Inflammatory macrophage treated with lipopolysaccharide for 4 hours (primary cell): ENCODE results near the gene CYTH1.
"Not testable (repeated sequence)": the region's sequence is repeated elsewhere in the genome, so short reads cannot be mapped to it uniquely, and the experiment has no call there.

Experiments used
- DNase-seq: peaks from one replicate; pipeline ENCODE4 v3.0.0-alpha.2; 2020

CYTH1 gene

DNA sequence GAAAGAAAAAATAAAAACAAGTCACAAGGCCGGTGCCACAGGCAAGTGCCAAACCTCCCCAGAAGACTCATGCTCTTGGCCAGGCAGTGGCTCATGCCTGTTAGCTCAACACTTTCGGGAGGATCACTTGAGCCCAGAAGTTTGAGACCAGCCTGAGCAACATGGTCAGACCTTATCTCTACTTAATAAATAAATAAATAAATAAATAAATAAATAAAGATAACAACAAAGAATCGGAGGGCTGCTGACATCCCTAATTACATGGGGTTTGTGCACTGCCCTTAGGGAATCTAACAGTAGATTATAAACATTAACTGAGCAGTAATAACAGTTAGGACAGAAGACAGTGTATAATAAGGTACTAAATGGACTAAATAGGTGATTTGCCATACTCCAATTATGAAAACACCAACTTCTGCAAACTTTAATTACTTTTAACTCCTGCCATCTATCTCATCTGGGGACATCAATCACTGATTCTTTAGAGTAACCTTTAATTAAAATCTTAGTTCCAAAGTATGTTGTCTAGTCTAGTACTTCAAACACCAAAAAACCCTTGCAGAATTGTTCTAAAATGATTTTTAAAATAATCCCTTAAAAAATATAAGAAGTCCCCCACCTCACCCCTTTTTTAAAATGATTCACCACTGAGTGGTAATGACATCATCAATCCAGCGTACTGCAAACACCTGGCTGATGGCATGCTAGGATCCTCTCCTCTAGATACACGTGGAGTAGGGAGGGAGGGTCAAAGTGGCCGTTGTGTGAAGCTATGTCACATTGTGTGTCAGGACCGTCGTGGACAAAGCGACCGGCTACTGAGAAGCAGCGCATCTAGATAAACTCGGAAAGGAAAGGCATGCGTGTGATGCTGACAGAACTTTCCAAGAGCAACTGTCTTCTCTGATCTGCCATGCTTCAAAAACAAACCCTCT, 28.5 kb downstream of the CYTH1 start:
- DNase-seq, result no peak

DNA sequence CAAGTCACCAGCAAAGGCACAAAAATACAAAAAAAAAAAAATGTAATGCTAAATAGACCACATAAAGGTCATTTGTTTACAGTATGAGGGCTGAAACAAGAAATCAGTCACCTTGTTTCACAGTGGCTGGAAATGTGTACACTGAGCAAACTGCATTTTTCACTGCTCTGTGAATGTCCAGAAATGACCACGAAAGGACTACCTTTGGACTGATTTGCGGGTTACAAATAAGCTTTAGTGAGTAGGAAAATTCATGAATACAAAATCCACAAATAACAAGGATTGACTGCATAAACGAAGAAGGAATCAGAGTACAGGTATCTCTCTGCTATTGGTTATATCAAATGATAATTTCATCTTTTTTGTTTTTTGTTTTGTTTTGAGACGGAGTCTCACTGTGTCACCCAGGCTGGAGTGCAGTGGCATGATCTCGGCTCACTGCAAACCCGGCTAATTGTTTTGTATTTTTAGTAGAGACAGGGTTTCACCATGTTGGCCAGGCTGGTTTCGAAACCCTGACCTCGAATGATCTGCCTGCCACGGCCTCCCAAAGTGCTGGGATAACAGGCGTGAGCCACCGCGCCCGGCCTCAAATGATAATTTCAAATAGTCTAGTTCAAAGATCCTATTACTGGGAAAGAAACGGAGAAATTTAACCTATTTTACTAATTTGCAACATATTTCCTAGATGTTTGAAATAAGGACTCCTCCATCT, 30.5 kb downstream of the CYTH1 start:
- peak; percentile 56 for DNase-seq

DNA sequence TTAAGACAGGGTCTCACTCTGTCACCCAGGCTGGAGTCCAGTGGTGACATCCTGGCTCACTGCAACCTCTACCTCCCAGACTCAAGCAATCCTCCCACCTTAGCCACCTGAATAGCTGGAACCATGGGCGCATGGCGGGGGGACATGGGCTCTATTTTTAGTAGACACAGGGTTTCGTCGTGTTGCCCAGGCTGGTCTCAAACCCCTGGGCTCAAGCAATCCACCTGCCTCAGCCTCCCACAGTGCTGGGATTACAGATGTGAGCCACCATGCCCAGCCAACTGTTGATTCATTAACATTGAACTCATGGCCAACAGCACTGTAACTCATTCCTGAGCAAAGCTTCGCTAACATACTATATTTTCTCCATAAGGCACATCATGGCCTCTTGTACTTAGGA, 31.1 kb downstream of the CYTH1 start:
- not testable (repeated sequence) for DNase-seq

DNA sequence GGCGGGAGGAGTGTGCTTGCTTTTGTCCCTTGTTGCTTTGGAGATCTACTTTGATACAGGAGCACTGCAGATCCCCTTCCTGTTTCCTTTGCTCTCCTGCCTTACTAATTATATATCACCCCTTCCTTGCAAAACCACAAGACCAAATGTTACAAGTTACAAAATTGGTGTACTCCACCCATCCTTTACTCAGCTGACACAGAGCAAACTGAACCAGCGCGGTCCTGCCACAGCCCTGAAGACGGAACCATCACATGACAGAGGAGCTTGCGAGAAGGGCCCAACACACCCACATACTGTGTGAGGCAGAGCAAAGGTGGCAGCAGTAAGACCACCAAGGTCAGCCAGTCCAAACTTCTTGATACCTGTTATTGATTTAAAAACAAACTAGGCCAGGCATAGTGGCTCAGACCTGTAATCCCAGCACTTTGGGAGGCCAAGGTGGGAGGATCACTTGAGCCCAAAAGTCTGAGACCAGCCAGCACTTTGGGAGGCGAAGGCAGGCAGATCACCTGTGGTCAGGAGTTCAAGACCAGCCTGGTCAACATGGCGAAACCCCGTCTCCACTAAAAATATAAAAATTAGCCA, 33.2 kb downstream of the CYTH1 start:
- peak; percentile 97 for DNase-seq

DNA sequence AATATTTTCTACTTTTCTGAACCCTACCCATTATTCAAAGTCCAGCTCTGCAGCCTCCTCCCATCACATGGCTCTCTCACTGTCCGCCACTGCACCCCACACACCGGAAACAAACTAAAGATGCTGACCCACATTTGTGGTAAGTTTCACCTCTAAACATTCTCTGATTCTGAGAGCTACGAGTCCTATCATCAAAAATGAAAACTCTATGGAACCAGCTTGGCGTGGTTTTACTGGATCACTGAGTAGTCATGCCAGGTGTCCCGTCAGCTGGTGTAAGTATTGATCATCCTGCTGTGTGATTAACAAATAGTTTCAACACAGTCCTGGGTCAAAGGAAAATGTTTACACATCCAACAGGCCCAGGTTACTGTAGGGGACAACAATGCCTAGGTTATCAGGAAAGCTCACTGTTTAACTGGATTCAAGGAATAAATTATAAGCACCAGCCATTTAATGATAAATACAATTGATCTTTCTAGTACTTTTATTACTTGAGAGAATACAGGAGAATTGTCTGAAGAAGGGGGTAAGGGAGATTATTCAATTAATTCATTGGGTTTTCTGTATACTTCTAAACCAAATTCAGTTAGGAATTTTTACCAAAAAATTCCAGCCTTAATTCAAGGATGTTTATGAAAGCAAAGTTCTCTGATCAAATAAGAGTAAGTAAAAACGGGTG, 33.9 kb downstream of the CYTH1 start:
- peak; percentile 72 for DNase-seq

DNA sequence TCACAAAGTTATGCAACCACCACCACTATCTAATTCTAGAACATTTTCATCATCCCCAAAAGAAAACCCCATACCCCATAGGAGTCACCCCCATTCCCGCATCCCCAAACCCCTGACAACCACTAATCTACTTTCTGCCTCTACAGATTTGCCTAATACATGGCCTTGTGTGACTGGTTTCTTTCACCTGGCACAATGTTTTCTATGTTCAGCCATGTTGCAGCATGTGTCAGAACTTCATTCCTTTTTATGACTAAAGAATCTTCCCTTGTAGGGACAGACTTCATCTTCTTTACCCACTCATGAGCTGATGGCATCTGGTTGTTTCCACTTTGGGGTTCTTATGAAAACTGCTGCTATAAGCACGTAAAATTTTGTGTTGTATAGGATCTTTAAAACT, 34.6 kb downstream of the CYTH1 start:
- DNase-seq, result peak; percentile 34

DNA sequence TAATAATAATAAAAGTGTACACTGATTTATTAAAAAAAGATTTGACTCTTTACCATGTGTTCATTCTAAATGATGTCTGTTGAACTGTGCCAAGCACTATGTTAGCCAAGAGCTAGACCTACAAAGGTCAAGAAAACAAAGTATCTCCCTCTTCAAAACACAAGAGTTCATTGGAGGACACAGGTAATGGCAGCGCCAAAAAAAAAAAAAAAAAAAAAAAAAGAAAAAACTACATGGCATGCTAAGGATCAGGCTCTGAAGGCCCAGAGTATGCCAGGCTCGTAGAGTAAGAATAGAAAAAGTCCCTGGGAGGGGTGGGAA, 35.2 kb downstream of the CYTH1 start:
- no peak for DNase-seq

DNA sequence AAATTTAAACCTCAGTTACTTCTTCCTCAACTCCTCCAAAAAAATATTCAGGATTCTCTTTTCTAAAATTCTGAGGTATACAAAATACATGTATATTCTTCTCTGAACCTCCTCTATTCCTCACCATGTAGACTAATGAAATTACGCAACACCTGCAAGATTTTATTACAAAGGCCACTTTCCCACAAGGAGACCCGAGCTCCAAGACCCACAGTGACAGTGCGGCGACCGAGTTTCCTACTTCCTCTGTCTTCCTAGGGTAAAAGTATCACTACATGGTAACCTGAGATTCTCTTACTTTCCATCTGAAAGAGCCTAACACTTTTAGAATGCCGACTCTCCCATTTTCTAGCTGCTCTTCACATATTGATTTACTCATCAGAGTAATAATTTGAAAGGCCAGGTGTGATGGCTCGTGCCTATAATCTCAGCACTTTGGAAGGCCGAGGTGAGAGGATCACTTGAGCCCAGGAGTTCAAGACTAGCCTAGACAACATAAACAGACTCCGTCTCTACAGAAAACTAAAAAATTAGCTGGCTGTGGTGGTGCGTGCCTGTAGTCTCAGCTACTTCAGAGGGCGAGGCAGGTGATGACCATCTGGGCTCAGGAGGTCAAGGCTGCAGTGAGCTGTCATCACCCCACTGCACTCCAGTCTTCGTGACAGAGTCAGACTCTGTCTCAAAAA, 35.7 kb downstream of the CYTH1 start:
- DNase-seq, result peak; percentile 54

DNA sequence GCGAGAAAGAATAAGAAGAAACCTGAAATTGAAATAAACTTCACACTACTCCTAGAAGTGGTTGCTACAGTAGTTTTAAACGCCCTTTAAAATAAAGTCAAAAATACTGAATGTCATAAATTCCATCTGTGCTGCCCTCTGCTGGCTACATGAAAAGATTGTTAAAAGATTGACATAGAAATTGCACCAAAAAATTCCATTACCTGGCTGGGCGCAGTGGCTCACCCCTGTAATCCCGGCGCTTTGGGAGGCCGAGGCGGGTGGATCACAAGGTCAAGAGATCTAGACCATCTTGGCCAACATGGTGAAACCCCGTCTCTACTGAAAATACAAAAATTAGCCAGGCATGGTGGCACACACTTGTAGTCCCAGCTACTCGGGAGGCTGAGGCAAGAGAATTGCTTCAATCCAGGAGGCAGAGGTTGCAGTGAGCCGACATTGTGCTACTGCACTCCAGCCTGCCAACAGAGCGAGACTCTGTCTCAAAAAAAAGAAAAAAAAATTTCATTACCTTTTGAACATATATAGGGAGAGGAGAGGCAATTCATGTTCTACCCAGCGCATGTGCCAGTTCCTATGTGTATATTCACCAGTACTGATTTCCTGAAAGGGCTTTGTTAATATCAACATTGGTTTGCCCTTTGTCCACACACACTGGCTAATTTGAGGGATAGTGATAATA, 36.5 kb downstream of the CYTH1 start:
- DNase-seq, result peak; percentile 39

DNA sequence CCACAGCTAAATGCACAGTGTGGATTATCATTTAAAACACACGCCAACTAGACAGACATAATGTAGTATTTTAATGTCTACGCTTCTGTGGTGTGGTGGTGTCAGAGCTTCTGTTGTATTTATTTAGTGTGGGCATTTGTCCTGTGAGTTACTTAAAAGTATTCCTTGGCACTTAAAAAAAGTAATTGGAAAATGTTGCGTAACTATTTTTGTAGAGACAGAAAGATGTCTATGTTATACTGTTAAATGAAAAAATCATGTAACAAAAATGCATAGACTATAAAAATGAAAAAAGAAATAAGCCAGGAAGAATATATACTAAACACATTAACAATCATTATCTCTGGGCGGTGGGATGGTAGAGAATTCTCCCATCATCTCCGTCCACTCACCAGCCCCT, 39.2 kb downstream of the CYTH1 start:
- DNase-seq, result no peak

DNA sequence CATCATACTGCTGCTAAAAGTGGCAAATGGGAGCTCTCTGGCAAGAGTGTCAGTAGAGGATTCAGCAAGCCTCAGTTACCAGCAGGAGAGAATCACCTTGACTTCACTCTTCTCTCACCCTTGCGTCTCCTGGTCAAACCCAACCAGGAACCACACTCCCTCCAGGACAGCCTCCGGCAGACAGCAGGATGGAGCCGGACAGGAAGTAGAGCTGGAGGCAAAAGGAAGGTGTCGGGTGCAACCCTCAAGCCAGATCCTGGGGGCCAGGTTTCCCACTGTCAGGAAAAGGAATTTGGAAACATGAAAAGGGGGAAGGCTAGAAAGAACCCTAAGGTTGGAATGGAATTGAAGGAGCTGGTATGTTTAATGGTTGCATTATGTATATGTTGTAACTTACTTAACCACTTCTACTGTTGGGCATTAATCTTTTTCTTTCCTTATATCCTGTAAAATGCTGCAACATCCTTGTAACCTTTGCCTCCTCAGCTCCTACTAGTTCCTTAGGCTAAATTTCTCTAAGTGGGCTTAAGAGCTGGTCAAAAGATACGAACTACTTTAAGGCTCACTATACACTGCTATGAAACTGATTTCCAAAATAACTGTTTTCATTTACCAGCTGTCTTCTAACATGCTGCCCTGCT, 40.3 kb downstream of the CYTH1 start:
- no peak for DNase-seq

DNA sequence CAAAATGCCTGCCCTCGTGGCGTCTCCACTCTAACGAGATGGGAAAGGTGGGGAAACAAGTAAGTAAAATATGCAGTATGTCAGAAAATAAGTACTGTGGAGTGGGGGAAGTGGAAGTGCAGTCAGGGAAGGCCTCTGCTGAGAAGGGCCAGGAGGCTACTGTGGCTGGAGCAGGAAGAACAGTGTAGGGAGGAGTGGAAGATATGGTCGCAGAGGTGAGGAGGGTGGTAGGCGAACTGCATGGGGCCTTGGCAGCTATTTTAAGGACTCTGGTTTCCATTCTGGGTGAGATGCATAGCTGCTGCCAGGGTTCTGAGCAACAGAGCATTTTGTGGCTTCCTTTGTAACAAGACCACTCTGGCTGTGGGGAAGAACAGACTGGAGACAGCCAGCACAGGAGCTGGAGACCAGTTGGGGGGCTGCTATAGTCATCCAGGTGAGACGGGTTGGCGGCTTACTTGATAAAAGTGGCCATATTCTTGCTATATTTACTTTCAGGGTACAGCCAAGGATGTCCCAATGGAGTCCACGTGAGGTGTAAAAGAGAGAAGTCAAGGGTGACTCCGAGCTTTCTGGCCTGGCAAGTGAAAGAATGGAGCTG, 42.6 kb downstream of the CYTH1 start:
- DNase-seq, result peak; percentile 53

DNA sequence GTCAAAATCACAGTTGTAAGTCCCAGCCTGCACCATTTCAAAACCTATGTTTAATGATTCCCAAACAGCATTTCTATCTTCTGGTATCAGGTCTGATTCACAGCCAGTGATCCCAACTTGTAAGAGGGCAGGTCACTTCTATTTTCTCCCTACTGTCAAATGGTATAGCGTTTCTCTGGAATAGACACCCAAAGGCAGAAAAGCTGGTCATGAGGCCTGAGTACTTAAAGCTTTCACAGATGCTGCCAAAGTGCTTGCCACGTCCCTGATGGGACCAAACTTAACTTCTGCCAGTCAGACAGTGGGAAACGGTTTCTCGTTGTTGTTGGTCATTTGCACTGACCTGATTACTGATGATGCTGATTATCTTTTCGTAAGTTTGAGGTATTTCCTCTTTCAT, 43.4 kb downstream of the CYTH1 start:
- no peak for DNase-seq

DNA sequence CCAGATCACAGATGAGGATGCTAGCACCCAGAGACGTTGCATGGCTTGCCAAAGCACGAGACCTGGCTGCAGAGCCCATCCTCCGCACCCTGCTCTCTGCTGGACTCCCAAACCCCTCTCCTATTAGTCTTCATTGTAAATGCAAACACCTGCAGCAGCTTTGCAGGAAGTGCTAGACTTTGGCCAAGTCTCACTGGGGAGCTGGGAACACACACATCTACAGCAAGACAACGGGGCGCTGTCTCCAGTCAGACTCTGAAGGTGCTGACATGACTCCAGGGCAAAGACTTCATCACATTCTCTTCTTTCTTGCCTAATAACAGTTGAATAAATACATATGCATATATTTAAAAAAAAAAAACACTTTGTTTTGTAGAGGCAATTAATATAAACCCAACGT, 43.8 kb downstream of the CYTH1 start:
- no peak for DNase-seq

DNA sequence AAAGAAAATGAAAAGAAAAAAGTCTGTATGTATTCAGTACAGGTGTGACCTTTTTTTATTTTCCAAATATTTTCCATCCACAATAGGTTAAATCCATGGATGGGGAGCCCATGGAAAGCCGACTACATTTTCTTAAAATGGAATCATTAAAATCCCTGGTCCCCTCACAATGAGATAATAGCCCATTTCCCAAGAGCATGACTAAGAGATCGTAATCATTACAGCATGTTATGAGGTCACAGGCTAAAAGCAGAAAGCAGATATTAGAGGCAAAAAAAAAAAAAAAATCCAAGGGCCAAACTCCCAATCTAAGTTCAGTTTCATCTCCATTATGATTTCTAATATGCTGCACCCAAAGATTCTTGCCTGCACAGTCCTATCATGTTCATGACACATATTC, 44.7 kb downstream of the CYTH1 start:
- DNase-seq, result peak; percentile 92

DNA sequence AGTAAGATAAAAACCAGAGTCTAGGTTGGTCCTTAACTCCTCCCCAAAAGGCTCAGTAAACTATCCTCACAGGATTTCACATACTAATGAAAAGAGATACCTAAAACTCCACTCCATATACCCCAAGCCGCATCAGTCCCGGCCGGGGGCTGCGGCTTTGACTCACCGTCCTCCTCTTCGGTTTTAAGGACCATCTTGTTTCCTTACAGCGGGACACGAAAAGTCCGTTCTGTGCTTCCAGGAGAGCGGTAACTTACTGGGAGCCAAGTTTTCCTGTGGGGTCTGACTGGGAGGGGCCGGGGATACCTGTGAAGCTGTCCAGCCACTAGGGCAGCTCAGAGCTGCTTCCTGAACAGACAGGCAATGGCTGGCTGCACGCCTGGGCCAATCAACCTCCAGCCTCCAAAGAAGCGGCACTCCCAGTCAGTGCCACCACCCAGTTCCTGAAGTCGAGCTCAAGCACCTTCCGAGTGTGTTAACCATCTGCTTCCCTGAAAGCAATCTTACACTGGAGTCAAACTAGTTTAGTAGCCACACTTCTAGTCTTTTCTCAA, 45.5 kb downstream of the CYTH1 start:
- DNase-seq, result peak; percentile 92

DNA sequence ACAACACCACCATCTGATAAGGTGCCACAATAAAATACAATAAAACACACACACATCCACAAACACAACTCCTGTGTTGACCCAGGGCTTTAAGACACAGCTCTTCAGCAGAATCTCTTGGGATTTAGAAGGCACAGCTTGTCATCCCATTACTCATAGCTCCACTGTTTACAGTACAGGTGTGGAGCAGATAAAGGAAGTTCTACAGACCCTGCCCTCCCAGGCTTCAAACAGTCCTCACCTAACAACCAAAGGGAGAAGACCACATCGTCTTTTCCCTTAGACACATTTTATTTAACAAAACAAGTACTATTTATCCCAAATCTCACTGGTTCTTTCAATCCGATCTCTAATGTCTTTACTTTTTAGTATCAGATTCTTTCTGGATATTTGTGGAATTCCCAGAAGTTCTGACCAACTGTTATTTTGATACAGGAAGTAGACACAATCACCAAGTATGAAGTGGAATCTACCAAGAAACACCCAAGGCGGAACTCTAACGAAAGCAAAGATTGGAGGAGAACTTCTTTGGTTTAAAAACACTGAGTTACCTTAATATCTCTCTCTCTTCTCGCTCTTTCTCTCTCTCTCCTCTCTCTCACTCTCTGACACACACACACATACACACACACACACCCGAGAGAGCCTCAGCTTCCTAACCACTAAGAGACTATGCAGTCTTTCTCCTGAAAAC, 46.1 kb downstream of the CYTH1 start:
- DNase-seq, result peak; percentile 65

DNA sequence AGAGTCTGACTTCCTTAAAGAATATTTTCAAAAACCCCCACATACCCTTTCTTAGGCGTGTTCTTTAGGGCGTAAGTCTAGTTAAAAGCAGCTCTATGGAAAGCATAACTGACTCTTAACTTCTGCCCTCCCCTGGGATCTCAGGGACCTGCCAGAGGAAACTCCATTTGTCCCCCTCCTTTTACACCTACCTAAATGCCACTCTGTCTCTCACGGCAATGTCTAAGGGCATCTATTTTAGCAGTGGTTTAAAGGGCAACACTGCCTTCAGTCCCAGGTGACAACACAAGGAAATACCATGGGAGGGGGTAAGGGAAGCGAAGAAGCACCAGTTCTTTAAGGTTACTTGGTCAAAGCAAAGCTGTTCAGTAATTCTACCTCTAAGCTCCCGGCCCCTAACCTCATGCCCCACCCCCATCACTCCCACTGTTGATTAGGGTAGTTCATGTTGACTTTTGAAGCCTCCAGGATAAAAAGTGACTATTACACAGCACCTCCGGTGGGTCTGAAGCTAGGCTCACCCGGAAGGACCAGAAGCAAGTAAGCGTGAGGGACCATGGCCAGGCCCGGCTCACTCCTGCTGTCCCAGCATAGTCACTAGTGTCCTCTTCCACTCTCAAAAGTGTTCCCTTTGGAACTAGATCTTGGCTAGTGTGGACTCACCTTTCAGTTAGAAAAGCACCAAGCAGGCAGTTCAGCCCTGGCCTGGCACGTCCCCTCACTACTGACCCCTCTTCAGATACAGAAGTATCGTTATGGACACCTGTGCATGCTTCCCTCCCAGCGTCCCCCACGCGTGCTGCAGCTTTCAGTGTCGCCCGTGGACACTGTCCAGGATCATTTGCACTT, 47.1 kb downstream of the CYTH1 start:
- no peak for DNase-seq

DNA sequence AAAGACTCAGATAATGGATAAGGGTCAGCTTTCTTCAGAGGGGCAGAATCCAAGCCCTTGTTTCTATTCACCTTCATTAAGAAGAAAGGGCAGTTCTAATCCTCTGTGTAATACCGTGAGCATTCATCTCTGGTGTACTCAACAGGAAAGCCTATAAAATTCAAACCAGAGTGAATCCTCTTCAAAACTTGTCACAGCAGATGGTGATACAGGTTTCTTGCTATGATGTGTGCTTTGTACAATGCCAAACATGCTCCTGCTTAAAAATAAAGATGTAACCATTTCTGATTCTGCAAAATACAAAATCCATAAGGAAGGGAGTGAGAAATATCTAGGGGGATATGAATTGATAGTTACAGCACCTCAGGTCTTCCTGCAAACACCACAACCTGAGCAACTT, 49.7 kb downstream of the CYTH1 start:
- DNase-seq, result no peak
